Activated CD8-positive, alpha-beta T cell treated with anti-CD3 and anti-CD28 coated beads for 36 hours (primary cell): ENCODE measurements around the gene CPPED1. TPM values are rescaled to one million over a fixed set of nuclear protein-coding genes. Genes with fewer than 3 reads are reported as not detected.

Source experiments
- ATAC-seq: fragments of 200-7000 bp; cut with Tn5 transposase; one replicate; pipeline ENCODE4 v1.10.0; 2021; ENCODE audit warnings: mild to moderate bottlenecking, moderate library complexity
- CTCF ChIA-PET: fragments of 350-600 bp; sonication (Branson Sonifier 250); formaldehyde crosslinking; loops from one replicate; lab custom pipeline; 2021; ENCODE audit warnings: antibody characterized with exemption; lab: Charles Lee
- POLR2A ChIA-PET: fragments of 350-600 bp; sonication (Branson Sonifier 250); formaldehyde crosslinking; loops from one replicate; lab custom pipeline; 2021; ENCODE audit warnings: antibody characterized with exemption; lab: Charles Lee
- DNase-seq: peaks from one replicate; pipeline ENCODE4 v3.0.0-alpha.2; 2020
- H3K27ac Mint-ChIP-seq: one replicate; pipeline ENCODE4 v1.8.0; 2021; ENCODE audit warnings: mild to moderate bottlenecking, mixed read lengths
- H3K27me3 Mint-ChIP-seq: one replicate; pipeline ENCODE4 v1.8.0; 2021; ENCODE audit warnings: mixed read lengths
- H3K36me3 Mint-ChIP-seq: one replicate; pipeline ENCODE4 v1.8.0; 2021; ENCODE audit warnings: low read depth, mixed read lengths
- H3K4me1 Mint-ChIP-seq: one replicate; pipeline ENCODE4 v1.8.0; 2021; ENCODE audit warnings: low read depth, mixed read lengths
- H3K4me3 Mint-ChIP-seq: one replicate; pipeline ENCODE4 v1.8.0; 2021; ENCODE audit warnings: mild to moderate bottlenecking, moderate library complexity, mixed read lengths
- H3K9me3 Mint-ChIP-seq: one replicate; pipeline ENCODE4 v1.8.0; 2021; ENCODE audit warnings: mixed read lengths
- CTCF ChIP-seq: fragments of 200-600 bp; IDR thresholded peaks from one replicate; pipeline ENCODE4 v1.8.0; 2022; ENCODE audit warnings: antibody characterized with exemption, mild to moderate bottlenecking
- intact Hi-C: fragments of 100-400 bp; cut with micrococcal nuclease; formaldehyde crosslinking; loops from one replicate; pipeline ENCODE4 v1.10.0; 2022
- total RNA-seq, 2 experiments: library from RNA; stranded (reverse); gene quantifications; one replicate each; pipeline ENCODE4 v1.2.3, GENCODE V29; 2021

CPPED1 gene
- total RNA-seq, 2 experiments from 2014 or later = 5.0 to 5.7 TPM

- ATAC-seq (no peak), DNase-seq (no peak)
- Mint-ChIP-seq H3K27ac (no peak overlapping the region), H3K36me3 (no peaks in the 10 kb centered on the region), H3K4me1 (peaks cover 14% of the 10 kb centered on the region), H3K9me3 (no peaks in the 10 kb centered on the region), H3K4me3 (no peak overlapping the region), H3K27me3 (peaks cover 2% of the 10 kb centered on the region)
- intact Hi-C loops = no loop called here
- no peak for TF ChIP-seq CTCF
- CTCF ChIA-PET = no interaction called here
- POLR2A ChIA-PET = no interaction called here
Measured at GRCh38 chr16:12620150-12620549, 183.5 kb downstream of the CPPED1 start.

GRCh38 chr16:12618515-12618914 lies 185.2 kb downstream of the CPPED1 start:
- POLR2A ChIA-PET = interaction anchor here (0.6 kb wide), 1 partner anchor 962 kb away, joined by 3 read pairs; no protein-coding TSS in a partner anchor
- ATAC-seq (no peak), DNase-seq (no peak)
- TF ChIP-seq CTCF = no peak
- CTCF ChIA-PET = no interaction called here
- Mint-ChIP-seq H3K36me3 (no peaks in the 10 kb centered on the region), H3K27ac (no peak overlapping the region), H3K4me3 (no peak overlapping the region), H3K27me3 (peaks cover 6% of the 10 kb centered on the region), H3K9me3 (no peaks in the 10 kb centered on the region), H3K4me1 (peaks cover 20% of the 10 kb centered on the region)
- intact Hi-C loops = no loop called here

GRCh38 chr16:12617401-12617819 lies 186.3 kb downstream of the CPPED1 start:
- DNase-seq (peak; percentile 52), ATAC-seq (no peak)
- peaks cover 10% of the 10 kb centered on the region for H3K27me3 Mint-ChIP-seq
- CTCF ChIA-PET = no interaction called here
- no peak for TF ChIP-seq CTCF
- H3K27ac Mint-ChIP-seq = no peak overlapping the region
- H3K36me3 Mint-ChIP-seq = no peaks in the 10 kb centered on the region
- intact Hi-C loops = no loop called here
- no peaks in the 10 kb centered on the region for H3K9me3 Mint-ChIP-seq
- no peak overlapping the region for H3K4me3 Mint-ChIP-seq
- H3K4me1 Mint-ChIP-seq = peaks cover 31% of the 10 kb centered on the region
- POLR2A ChIA-PET = no interaction called here

- CTCF ChIA-PET = no interaction called here
Measured at GRCh38 chr16:12614662-12615278, 188.9 kb downstream of the CPPED1 start.

More at GRCh38 chr16:12614662-12615278, 188.9 kb downstream of the CPPED1 start:
- POLR2A ChIA-PET = no interaction called here
- H3K36me3 Mint-ChIP-seq = no peaks in the 10 kb centered on the region
- no peak overlapping the region for H3K4me3 Mint-ChIP-seq
- no peak for DNase-seq
- no peak for TF ChIP-seq CTCF
- no peaks in the 10 kb centered on the region for H3K9me3 Mint-ChIP-seq
- peak overlapping the region; percentile 44 for H3K27ac Mint-ChIP-seq
- ATAC-seq = no peak
- intact Hi-C loops = no loop called here
- H3K4me1 Mint-ChIP-seq = peaks cover 32% of the 10 kb centered on the region
- H3K27me3 Mint-ChIP-seq = peaks cover 11% of the 10 kb centered on the region
